Adipocyte (in vitro differentiated cells): ENCODE data around the gene RIOK1.
"Not testable (repeated sequence)": the region's sequence is repeated elsewhere in the genome, so short reads cannot be mapped to it uniquely, and the experiment has no call there.

Source experiments
- DNase-seq: peaks from one replicate; pipeline ENCODE4 v3.0.0-alpha.2; 2015; ENCODE audit warnings: low read depth
- H3K27me3 ChIP-seq: replicated peaks from 2 replicates; pipeline ENCODE4 v1.7.0; 2013; ENCODE audit warnings: mild to moderate bottlenecking, low read length, moderate library complexity; ENCODE audit not compliant: control insufficient read depth, insufficient read depth
- H3K36me3 ChIP-seq: 2 replicates; pipeline ENCODE4 v1.7.0; 2013; ENCODE audit warnings: low read length, mild to moderate bottlenecking, moderate library complexity; ENCODE audit not compliant: control insufficient read depth, insufficient read depth, severe bottlenecking
- H3K4me1 ChIP-seq: 2 replicates; pipeline ENCODE4 v1.7.0; 2013; ENCODE audit warnings: mild to moderate bottlenecking, low read length, moderate library complexity; ENCODE audit not compliant: control insufficient read depth, insufficient read depth
- H3K4me3 ChIP-seq: 2 replicates; pipeline ENCODE4 v1.7.0; 2013; ENCODE audit warnings: mild to moderate bottlenecking, low read length, moderate library complexity
- H3K9ac ChIP-seq: 2 replicates; pipeline ENCODE4 v1.7.0; 2013; ENCODE audit warnings: mild to moderate bottlenecking, low read length, moderate library complexity
- H3K9me3 ChIP-seq: 2 replicates; pipeline ENCODE4 v1.7.0; 2013; ENCODE audit warnings: mild to moderate bottlenecking, low read length, moderate library complexity; ENCODE audit not compliant: control insufficient read depth

The RIOK1 gene

DNA sequence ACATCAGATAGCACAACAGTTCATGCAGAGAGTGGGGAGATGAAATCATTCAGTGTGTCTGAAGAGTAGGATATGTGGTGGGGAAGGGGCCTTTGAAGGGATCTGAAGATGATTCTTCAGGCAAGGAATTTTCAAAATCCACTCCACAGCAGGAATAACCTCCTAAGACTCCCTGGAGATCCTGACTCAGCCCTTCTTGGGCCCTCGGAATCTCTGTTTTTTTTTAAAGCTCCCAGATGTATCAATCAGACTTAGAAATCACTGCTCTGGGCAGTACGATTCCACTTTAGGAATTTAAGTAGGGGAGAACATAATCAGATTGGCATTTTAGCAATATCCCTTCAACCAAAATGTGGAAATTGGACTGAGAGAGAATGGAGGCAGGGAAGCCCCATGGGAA, 55.5 kb downstream of the RIOK1 start:
- Histone ChIP-seq H3K27me3 (no peaks in the 10 kb centered on the region), H3K9ac (no peak overlapping the region), H3K36me3 (no peaks in the 10 kb centered on the region), H3K4me3 (no peak overlapping the region), H3K4me1 (peaks cover 10% of the 10 kb centered on the region), H3K9me3 (no peaks in the 10 kb centered on the region)
- DNase-seq, result peak; percentile 33

GRCh38 chr6:7445885-7446461, 56.4 kb downstream of the RIOK1 start:
- Histone ChIP-seq H3K9me3 (no peaks in the 10 kb centered on the region), H3K4me3 (no peak overlapping the region), H3K27me3 (no peaks in the 10 kb centered on the region), H3K9ac (no peak overlapping the region), H3K36me3 (no peaks in the 10 kb centered on the region), H3K4me1 (peaks cover 10% of the 10 kb centered on the region)
- no peak for DNase-seq

DNA sequence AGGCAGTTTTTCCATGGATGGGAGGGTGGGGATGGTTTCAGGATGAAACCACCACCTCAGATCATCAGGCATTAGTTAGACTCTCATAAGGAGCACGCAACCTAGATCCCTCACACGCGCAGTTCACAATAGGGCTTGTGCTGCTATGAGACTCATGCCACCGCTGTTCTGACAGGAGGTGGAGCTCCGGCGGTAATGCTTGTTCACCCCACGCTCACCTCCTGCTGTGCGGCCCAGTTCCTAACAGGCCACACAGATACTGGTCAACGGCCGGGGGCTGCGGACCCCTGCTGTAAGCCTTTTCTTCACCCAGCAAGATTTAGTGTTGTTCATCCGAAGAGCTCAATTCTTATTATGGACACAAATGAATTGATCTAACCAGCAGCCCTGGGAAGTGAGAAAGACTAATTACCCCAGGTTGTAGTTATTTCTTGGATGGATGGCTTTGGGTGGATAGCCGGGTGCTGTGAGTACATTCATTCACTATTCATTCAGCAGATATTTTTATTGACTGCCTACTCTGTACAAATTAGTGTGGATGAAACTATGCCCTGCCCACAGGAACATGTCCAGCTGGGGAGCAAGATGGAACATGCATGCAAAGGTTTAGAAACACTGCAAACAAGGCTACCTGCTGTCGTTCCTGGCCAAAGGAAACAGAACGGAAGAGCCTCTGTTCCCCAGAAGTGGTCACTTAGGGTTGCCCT, 57.2 kb downstream of the RIOK1 start:
- Histone ChIP-seq H3K4me1 (peaks cover 10% of the 10 kb centered on the region), H3K9me3 (no peaks in the 10 kb centered on the region), H3K36me3 (no peaks in the 10 kb centered on the region), H3K4me3 (no peak overlapping the region), H3K9ac (no peak overlapping the region), H3K27me3 (no peaks in the 10 kb centered on the region)
- DNase-seq, result no peak

- Histone ChIP-seq H3K27me3 (no peaks in the 10 kb centered on the region), H3K4me1 (peaks cover 10% of the 10 kb centered on the region), H3K4me3 (no peak overlapping the region), H3K9me3 (no peaks in the 10 kb centered on the region), H3K9ac (no peak overlapping the region), H3K36me3 (no peaks in the 10 kb centered on the region)
- DNase-seq, result no peak
Measured at GRCh38 chr6:7448232-7448631, 58.6 kb downstream of the RIOK1 start.

- Histone ChIP-seq H3K36me3 (no peaks in the 10 kb centered on the region), H3K27me3 (no peaks in the 10 kb centered on the region), H3K4me3 (no peak overlapping the region), H3K9ac (no peak overlapping the region), H3K4me1 (peaks cover 10% of the 10 kb centered on the region), H3K9me3 (no peaks in the 10 kb centered on the region)
- no peak for DNase-seq
Measured at GRCh38 chr6:7449018-7449417, 59.4 kb downstream of the RIOK1 start.

GRCh38 chr6:7451326-7451725, 61.7 kb downstream of the RIOK1 start:
- Histone ChIP-seq H3K9me3 (no peaks in the 10 kb centered on the region), H3K4me3 (no peak overlapping the region), H3K4me1 (no peaks in the 10 kb centered on the region), H3K9ac (no peak overlapping the region), H3K27me3 (no peaks in the 10 kb centered on the region), H3K36me3 (no peaks in the 10 kb centered on the region)
- DNase-seq, result no peak

GRCh38 chr6:7452898-7453297, 63.3 kb downstream of the RIOK1 start:
- DNase-seq, result no peak
- H3K36me3 ChIP-seq, result no peaks in the 10 kb centered on the region
- H3K4me3 ChIP-seq, result no peak overlapping the region
- H3K9me3 ChIP-seq, result no peaks in the 10 kb centered on the region
- no peaks in the 10 kb centered on the region for H3K4me1 ChIP-seq
- no peak overlapping the region for H3K9ac ChIP-seq
- H3K27me3 ChIP-seq, result no peaks in the 10 kb centered on the region

GRCh38 chr6:7454696-7455358, 65.2 kb downstream of the RIOK1 start:
- H3K36me3 ChIP-seq, result no peaks in the 10 kb centered on the region
- no peak overlapping the region for H3K4me3 ChIP-seq
- no peak overlapping the region for H3K9ac ChIP-seq
- no peak for DNase-seq
- H3K4me1 ChIP-seq, result no peaks in the 10 kb centered on the region
- no peaks in the 10 kb centered on the region for H3K27me3 ChIP-seq
- H3K9me3 ChIP-seq, result no peaks in the 10 kb centered on the region

DNA sequence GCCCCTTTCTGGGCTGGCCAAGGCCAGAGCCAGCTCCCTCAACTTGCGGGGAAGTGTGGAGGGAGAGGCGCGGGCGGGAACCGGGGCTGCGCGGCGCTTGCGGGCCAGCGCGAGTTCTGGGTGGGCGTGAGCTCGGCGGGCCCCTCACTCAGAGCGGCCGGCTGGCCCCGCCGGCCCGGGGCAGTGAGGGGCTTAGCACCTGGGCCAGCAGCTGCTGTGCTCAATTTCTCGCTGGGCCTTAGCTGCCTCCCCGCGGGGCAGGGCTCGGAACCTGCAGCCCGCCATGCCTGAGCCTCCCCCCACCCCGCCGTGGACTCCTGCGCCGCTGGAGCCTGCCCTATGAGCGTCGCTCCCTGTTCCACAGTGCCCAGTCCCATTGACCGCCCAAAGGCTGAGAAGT, 66.7 kb downstream of the RIOK1 start:
- not testable (repeated sequence) for H3K9ac ChIP-seq, H3K4me1 ChIP-seq, H3K9me3 ChIP-seq, H3K27me3 ChIP-seq, DNase-seq, H3K4me3 ChIP-seq, H3K36me3 ChIP-seq

- Histone ChIP-seq H3K9me3 (no peaks in the 10 kb centered on the region), H3K4me3 (no peak overlapping the region), H3K9ac (no peak overlapping the region), H3K4me1 (peaks cover 11% of the 10 kb centered on the region), H3K27me3 (no peaks in the 10 kb centered on the region), H3K36me3 (no peaks in the 10 kb centered on the region)
- DNase-seq, result no peak
Measured at GRCh38 chr6:7461416-7461815, 71.8 kb downstream of the RIOK1 start.

DNA sequence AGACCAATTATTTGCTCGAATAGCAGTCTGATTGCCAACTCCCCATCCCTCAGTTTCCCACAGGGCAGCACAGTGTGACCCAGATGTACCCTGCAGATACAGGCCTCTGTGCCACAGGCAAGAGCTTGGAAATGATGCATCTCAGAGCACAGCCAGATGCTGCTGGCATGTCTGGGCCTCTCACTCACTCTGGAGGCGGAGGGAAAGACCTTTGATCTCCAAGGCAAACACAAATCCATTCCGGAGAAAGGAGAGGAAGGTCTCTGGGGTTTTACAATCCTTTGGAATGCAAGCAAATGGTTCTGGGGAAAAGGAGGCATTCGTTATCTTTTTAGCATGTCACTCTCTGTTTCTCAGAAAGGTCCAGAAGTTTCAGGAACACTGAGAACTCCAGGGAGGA, 74.2 kb downstream of the RIOK1 start:
- H3K4me3 ChIP-seq, result no peak overlapping the region
- H3K27me3 ChIP-seq, result no peaks in the 10 kb centered on the region
- peak; percentile 54 for DNase-seq
- H3K9ac ChIP-seq, result no peak overlapping the region
- H3K36me3 ChIP-seq, result no peaks in the 10 kb centered on the region
- H3K9me3 ChIP-seq, result no peaks in the 10 kb centered on the region
- peaks cover 28% of the 10 kb centered on the region for H3K4me1 ChIP-seq
